Endodermal cell (in vitro differentiated cells): ENCODE results near the gene PRDM2. TPM values are rescaled to one million over a fixed set of nuclear protein-coding genes. Genes with fewer than 3 reads are reported as not detected.
A peak's percentile ranks its signal among the peaks of the same experiment; 100 is the strongest.

Experiments
- DNase-seq: peaks from one replicate; pipeline ENCODE4 v3.0.0-alpha.2; 2017
- H3K27ac ChIP-seq: 2 replicates; pipeline ENCODE4 v1.5.1; 2013; ENCODE audit warnings: mild to moderate bottlenecking, low read depth, low read length, moderate library complexity
- H3K27me3 ChIP-seq: 2 replicates; pipeline ENCODE4 v1.6.1; 2013; ENCODE audit warnings: mild to moderate bottlenecking, low read length, moderate library complexity; ENCODE audit not compliant: insufficient read depth, control insufficient read depth, poor library complexity, severe bottlenecking
- H3K36me3 ChIP-seq: 2 replicates; pipeline ENCODE4 v1.7.0; 2013; ENCODE audit warnings: mild to moderate bottlenecking, low read length, moderate library complexity; ENCODE audit not compliant: control insufficient read depth, insufficient read depth
- H3K4me1 ChIP-seq: one replicate; pipeline ENCODE4 v1.7.0; 2013; ENCODE audit warnings: low read length; ENCODE audit not compliant: control insufficient read depth, insufficient read depth
- H3K4me3 ChIP-seq: 2 replicates; pipeline ENCODE4 v1.5.1; 2013; ENCODE audit warnings: mild to moderate bottlenecking, low read length, moderate library complexity
- H3K9ac ChIP-seq: 2 replicates; pipeline ENCODE4 v1.6.1; 2013; ENCODE audit warnings: mild to moderate bottlenecking, low read length, moderate library complexity; ENCODE audit not compliant: poor library complexity, severe bottlenecking; ENCODE audit errors: extremely low read depth
- H3K9me3 ChIP-seq: 2 replicates; pipeline ENCODE4 v1.6.1; 2013; ENCODE audit warnings: mild to moderate bottlenecking, low read length, moderate library complexity; ENCODE audit not compliant: control insufficient read depth
- H3K27ac Mint-ChIP-seq: 2 replicates; pipeline ENCODE4 v1.8.0; 2020; ENCODE audit warnings: mixed read lengths
- H3K27me3 Mint-ChIP-seq: 2 replicates; pipeline ENCODE4 v1.8.0; 2021; ENCODE audit warnings: mild to moderate bottlenecking, mixed read lengths; ENCODE audit not compliant: insufficient read depth
- H3K36me3 Mint-ChIP-seq: 2 replicates; pipeline ENCODE4 v1.8.0; 2020; ENCODE audit warnings: low read depth, mixed read lengths
- H3K4me1 Mint-ChIP-seq: 2 replicates; pipeline ENCODE4 v1.8.0; 2020; ENCODE audit warnings: mixed read lengths
- H3K4me3 Mint-ChIP-seq: 2 replicates; pipeline ENCODE4 v1.8.0; 2020; ENCODE audit warnings: mild to moderate bottlenecking, moderate library complexity, mixed read lengths
- H3K9me3 Mint-ChIP-seq: 2 replicates; pipeline ENCODE4 v1.8.0; 2020; ENCODE audit warnings: mild to moderate bottlenecking, mixed read lengths
- WGBS, 2 experiments: methylation state at CpG; one replicate each; pipeline versions ENCODE4 v1.1.5 to v1.1.7; 2013; ENCODE audit warnings: missing lambda C conversion rate in 2 of 2, mixed read lengths in 1 of 2; ENCODE audit not compliant: insufficient coverage in 1 of 2, insufficient read length in 1 of 2; 5-methylcytosine and 5-hydroxymethylcytosine counted together
- total RNA-seq, 2 donors: library from RNA; stranded (reverse); fragmentation: NEBNext Ultra II Directional in 1 of 2; extraction: Animal tissue kit (Norgen Biotek cat#: 25700) in 1 of 2; gene quantifications; 2 replicates in 1 of 2; 3 replicates in 1 of 2; pipeline ENCODE4 v1.2.1, GENCODE V29; 2021
- TF ChIP-seq, protein P1 (sequence below): fragments of 200-600 bp; sonication (generic); conservative IDR thresholded peaks from 2 replicates; pipeline ENCODE4 v1.5.0; 2021; ENCODE audit warnings: antibody characterized with exemption, mild to moderate bottlenecking

PRDM2 gene
- total RNA-seq, 2 donors from 2014 or later, result 29.4 to 35.4 TPM

DNA sequence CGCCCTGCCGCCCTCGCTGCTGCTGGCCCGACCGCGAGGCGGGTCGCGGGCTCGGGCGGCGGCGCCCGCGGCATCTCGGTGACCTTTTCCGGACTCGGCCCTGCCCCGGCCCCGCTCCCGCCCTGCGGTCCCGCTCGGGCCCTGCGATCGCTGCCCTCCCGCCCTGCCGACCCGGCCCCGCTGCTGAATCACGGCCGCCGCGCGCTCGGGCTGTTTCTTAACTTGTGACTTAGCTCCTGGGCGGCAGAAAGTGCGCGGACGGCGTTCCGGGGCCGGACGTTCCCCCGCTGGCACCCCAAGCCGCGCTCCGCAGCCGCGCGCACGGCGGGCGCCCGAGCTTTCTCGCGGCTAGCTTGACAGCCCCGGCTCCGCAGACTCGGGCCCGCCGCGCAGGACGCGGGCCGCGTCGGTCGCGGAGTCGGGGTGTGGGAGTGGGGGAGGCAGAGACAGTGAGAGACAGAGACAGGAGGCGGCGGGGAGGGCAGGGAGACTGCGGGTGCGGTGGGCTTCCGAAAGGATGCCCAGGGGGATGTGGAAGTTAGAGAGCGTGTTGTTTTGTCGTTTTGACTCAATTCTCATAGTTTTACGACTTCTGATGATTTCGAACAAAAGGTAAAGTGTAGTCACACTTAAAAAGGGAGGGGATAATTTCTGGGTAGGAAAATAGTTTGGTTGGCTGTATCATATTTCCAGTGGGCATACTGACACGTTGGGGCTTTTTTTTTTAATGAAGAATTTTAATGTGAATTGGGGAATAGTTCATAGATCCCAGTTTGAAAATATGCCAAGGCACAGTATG is 49.8 kb downstream of the PRDM2 start:
- peak overlapping the region; percentile 75 for H3K4me3 Mint-ChIP-seq
- H3K9me3 Mint-ChIP-seq, result no peaks in the 10 kb centered on the region
- peaks cover 20% of the 10 kb centered on the region for H3K27me3 ChIP-seq
- DNase-seq, result peak; percentile 85
- TF ChIP-seq, protein P1, sequence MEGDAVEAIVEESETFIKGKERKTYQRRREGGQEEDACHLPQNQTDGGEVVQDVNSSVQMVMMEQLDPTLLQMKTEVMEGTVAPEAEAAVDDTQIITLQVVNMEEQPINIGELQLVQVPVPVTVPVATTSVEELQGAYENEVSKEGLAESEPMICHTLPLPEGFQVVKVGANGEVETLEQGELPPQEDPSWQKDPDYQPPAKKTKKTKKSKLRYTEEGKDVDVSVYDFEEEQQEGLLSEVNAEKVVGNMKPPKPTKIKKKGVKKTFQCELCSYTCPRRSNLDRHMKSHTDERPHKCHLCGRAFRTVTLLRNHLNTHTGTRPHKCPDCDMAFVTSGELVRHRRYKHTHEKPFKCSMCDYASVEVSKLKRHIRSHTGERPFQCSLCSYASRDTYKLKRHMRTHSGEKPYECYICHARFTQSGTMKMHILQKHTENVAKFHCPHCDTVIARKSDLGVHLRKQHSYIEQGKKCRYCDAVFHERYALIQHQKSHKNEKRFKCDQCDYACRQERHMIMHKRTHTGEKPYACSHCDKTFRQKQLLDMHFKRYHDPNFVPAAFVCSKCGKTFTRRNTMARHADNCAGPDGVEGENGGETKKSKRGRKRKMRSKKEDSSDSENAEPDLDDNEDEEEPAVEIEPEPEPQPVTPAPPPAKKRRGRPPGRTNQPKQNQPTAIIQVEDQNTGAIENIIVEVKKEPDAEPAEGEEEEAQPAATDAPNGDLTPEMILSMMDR, result no peak
- H3K36me3 ChIP-seq, result peaks cover 13% of the 10 kb centered on the region
- no peaks in the 10 kb centered on the region for H3K9me3 ChIP-seq
- H3K9ac ChIP-seq, result peak overlapping the region; percentile 63
- H3K27me3 Mint-ChIP-seq, result peaks cover 19% of the 10 kb centered on the region
- no peaks in the 10 kb centered on the region for H3K4me1 ChIP-seq
- H3K27ac ChIP-seq, result peak overlapping the region; percentile 83
- H3K27ac Mint-ChIP-seq, result no peak overlapping the region
- H3K36me3 Mint-ChIP-seq, result peaks cover 9% of the 10 kb centered on the region
- peak overlapping the region; percentile 98 for H3K4me3 ChIP-seq
- WGBS, 2 experiments, result 0 to 1% methylated on average over 24 to 81 of the region's 81 CpGs
- peaks cover 16% of the 10 kb centered on the region for H3K4me1 Mint-ChIP-seq

DNA sequence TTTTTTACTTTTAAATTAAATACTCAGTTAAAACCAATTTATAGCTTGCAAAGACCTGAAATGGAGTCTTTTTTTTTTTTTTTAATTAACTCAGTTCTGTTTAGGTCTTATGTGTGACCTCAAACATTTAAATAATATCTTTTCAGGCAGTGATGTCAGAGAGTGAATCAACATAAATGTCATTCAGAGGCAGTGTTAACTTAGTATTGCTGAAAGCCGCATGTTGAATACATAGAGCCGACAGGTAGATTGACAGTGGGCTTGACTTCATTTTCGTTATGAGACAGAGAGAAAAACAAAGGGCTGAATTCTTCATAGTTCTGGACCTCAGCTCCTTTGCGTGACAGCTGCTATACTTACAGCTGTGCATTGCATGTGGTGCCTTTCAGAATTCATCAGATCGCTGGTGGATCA is 51.5 kb downstream of the PRDM2 start:
- no peak overlapping the region for H3K9ac ChIP-seq
- TF ChIP-seq, protein P1, result no peak

DNA sequence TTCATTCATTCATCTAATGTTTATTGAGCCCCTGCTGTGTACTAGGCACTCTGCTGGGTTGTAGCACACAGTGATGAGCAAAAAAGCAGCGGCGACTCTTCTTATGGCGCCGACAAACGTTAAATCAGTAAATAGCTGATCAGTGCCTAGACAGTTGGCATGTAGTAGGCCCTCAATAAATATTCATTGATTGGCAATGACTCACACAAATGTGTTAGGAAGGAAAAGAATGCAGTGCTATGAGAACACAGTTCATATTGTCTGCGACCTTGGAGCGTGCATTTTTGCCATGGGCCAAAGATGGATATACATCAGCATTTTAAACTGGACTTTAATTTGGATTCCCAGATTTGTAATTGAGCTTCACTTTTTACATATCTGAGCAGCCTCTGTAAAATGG is 52.0 kb downstream of the PRDM2 start:
- H3K9me3 Mint-ChIP-seq, result no peaks in the 10 kb centered on the region
- DNase-seq, result no peak
- Histone ChIP-seq H3K9me3 (no peaks in the 10 kb centered on the region), H3K27me3 (peaks cover 16% of the 10 kb centered on the region), H3K27ac (no peak overlapping the region), H3K9ac (no peak overlapping the region), H3K4me3 (no peak overlapping the region), H3K4me1 (no peaks in the 10 kb centered on the region), H3K36me3 (peaks cover 17% of the 10 kb centered on the region)
- peaks cover 6% of the 10 kb centered on the region for H3K36me3 Mint-ChIP-seq
- peaks cover 14% of the 10 kb centered on the region for H3K27me3 Mint-ChIP-seq
- no peak overlapping the region for H3K4me3 Mint-ChIP-seq
- H3K4me1 Mint-ChIP-seq, result peaks cover 16% of the 10 kb centered on the region
- H3K27ac Mint-ChIP-seq, result no peak overlapping the region
- whole genome bisulfite sequencing, 2 experiments, result 89 to 91% methylated on average over 6 to 7 of the region's 7 CpGs
- TF ChIP-seq, protein P1, result no peak

More for the DNA sequence above, 51.5 kb downstream of the PRDM2 start:
- H3K36me3 ChIP-seq, result peaks cover 17% of the 10 kb centered on the region
- H3K4me1 ChIP-seq, result no peaks in the 10 kb centered on the region
- no peak overlapping the region for H3K4me3 ChIP-seq
- Mint-ChIP-seq H3K4me1 (peaks cover 16% of the 10 kb centered on the region), H3K27ac (no peak overlapping the region), H3K27me3 (peaks cover 19% of the 10 kb centered on the region), H3K4me3 (no peak overlapping the region), H3K36me3 (peaks cover 6% of the 10 kb centered on the region), H3K9me3 (no peaks in the 10 kb centered on the region)
- H3K27me3 ChIP-seq, result peaks cover 20% of the 10 kb centered on the region
- H3K27ac ChIP-seq, result no peak overlapping the region
- 89% methylated on average over 5 of the region's 5 CpGs for WGBS, 2 experiments
- H3K9me3 ChIP-seq, result no peaks in the 10 kb centered on the region
- DNase-seq, result no peak
